Right cardiac atrium (tissue), 5 donors: ENCODE results near the gene PPP1R10. TPM values are rescaled to one million over a fixed set of nuclear protein-coding genes. Genes with fewer than 3 reads are reported as not detected.

Experiments
- ATAC-seq, 2 donors: fragments of 200-7000 bp; cut with Tn5 transposase; one replicate each; pipeline versions ENCODE4 v1.8.0 to v1.9.1; 2020; ENCODE audit warnings: moderate library complexity in 2 of 2, mild to moderate bottlenecking in 1 of 2
- DNase-seq, 3 donors: peaks; one replicate each; pipeline ENCODE4 v3.0.0-alpha.2; 2020
- H3K27ac ChIP-seq: one replicate; pipeline ENCODE4 v1.5.1; 2013; ENCODE audit warnings: mild to moderate bottlenecking, low read length, control low read depth, moderate library complexity
- H3K27me3 ChIP-seq: one replicate; pipeline ENCODE4 v1.6.1; 2013; ENCODE audit not compliant: control insufficient read depth, insufficient read depth
- H3K4me1 ChIP-seq: one replicate; pipeline ENCODE4 v1.6.1; 2013; ENCODE audit warnings: low read length; ENCODE audit not compliant: control insufficient read depth, insufficient read depth
- H3K4me3 ChIP-seq: one replicate; pipeline ENCODE4 v1.5.1; 2013; ENCODE audit warnings: low read length, control low read depth
- H3K9me3 ChIP-seq: one replicate; pipeline ENCODE4 v1.6.1; 2013; ENCODE audit warnings: low read length; ENCODE audit not compliant: control insufficient read depth
- WGBS: extraction: QIAGEN DNeasy Blood & Tissue Kit; methylation state at CpG from one replicate; pipeline ENCODE4 v1.1.7; 2013; 5-methylcytosine and 5-hydroxymethylcytosine counted together
- intact Hi-C, 4 donors: fragments of 100-400 bp; cut with DNase I; formaldehyde crosslinking; loops; one replicate each; pipeline versions ENCODE4 v1.11.0 to v1.14.0; 2022 to 2023
- polyA plus RNA-seq: library from polyadenylated mRNA; stranded (reverse); fragments of 200-250 nt; gene quantifications from one replicate; pipeline ENCODE4 v1.2.3, GENCODE V29; 2013
- total RNA-seq, 4 donors: library from RNA; stranded (reverse); fragmentation: NEBNext Ultra II Directional; extraction: Animal tissue kit (Norgen Biotek cat#: 25700); gene quantifications; one replicate each; pipeline ENCODE4 v1.2.1, GENCODE V29; 2021
- donor health status: healthy with polysubstance abuse.
- donor health status: DM: no; HTN: yes; CAD: no.
- donor health status: DM: no; HTN: no; CAD: no.
- donor health status: DM: no; HTN: yes; CAD: no; lungs with severe emphysema.
- donor health status: DM: yes; HTN: yes; CAD: no.

The PPP1R10 gene
- total and polyA plus RNA-seq, 5 donors, result 16.0 to 46.6 (median 40.7) TPM

GRCh38 chr6:30647242-30648116 is 30.4 kb upstream of the PPP1R10 start:
- peak; percentile 79 to 91 (median 91) for DNase-seq
- H3K27me3 ChIP-seq, result no peaks in the 10 kb centered on the region
- no peaks in the 10 kb centered on the region for H3K4me1 ChIP-seq
- H3K9me3 ChIP-seq, result no peaks in the 10 kb centered on the region
- under 1% methylated on average over 78 of the region's 78 CpGs for WGBS
- ATAC-seq, result peak; percentile 86 to 87
- intact Hi-C loops, result no loop called here
- peak overlapping the region; percentile 73 for H3K4me3 ChIP-seq
- peak overlapping the region; percentile 81 for H3K27ac ChIP-seq

GRCh38 chr6:30646450-30647241 is 29.6 kb upstream of the PPP1R10 start, which contains the start of gene C6orf136:
Gene C6orf136 (plus strand): TSS chr6:30647133. CDS start chr6:30647232, 99 bp downstream.
- no peaks in the 10 kb centered on the region for H3K27me3 ChIP-seq
- DNase-seq, result peak; percentile 96 to 98 (median 98)
- peak within 1 kb of the TSS; percentile 81 for H3K27ac ChIP-seq
- 10% methylated on average over 37 of the region's 37 CpGs for WGBS
- H3K4me3 ChIP-seq, result peak within 1 kb of the TSS; percentile 73
- H3K9me3 ChIP-seq, result no peaks in the 10 kb centered on the region
- peak; percentile 91 to 92 for ATAC-seq
- no peaks in the 10 kb centered on the region for H3K4me1 ChIP-seq
- intact Hi-C loops, result no loop called here

GRCh38 chr6:30645989-30646388 is 28.9 kb upstream of the PPP1R10 start:
- H3K4me1 ChIP-seq, result no peaks in the 10 kb centered on the region
- DNase-seq (no peak), ATAC-seq (no peak)
- H3K27me3 ChIP-seq, result no peaks in the 10 kb centered on the region
- intact Hi-C loops, result no loop called here
- H3K9me3 ChIP-seq, result no peaks in the 10 kb centered on the region
- WGBS, result 71% methylated on average over 1 of the region's 1 CpG
- no peak overlapping the region for H3K4me3 ChIP-seq
- no peak overlapping the region for H3K27ac ChIP-seq

- H3K9me3 ChIP-seq, result no peaks in the 10 kb centered on the region
These were observed 27.7 kb upstream of the PPP1R10 start for GRCh38 chr6:30644769-30645168.

GRCh38 chr6:30643656-30644055 is 26.6 kb upstream of the PPP1R10 start:
- no peak for ATAC-seq
- intact Hi-C loops, result no loop called here
- Histone ChIP-seq H3K27ac (no peak overlapping the region), H3K27me3 (no peaks in the 10 kb centered on the region), H3K9me3 (no peaks in the 10 kb centered on the region), H3K4me3 (no peak overlapping the region), H3K4me1 (no peaks in the 10 kb centered on the region)
- DNase-seq, result no peak
- 100% methylated on average over 2 of the region's 2 CpGs for WGBS

More at GRCh38 chr6:30644769-30645168, 27.7 kb upstream of the PPP1R10 start:
- Histone ChIP-seq H3K4me1 (no peaks in the 10 kb centered on the region), H3K4me3 (no peak overlapping the region), H3K27ac (no peak overlapping the region), H3K27me3 (no peaks in the 10 kb centered on the region)
- ATAC-seq (no peak), DNase-seq (no peak)
- WGBS, result 82% methylated on average over 5 of the region's 5 CpGs
- intact Hi-C loops, result no loop called here

GRCh38 chr6:30641048-30641447 is 24.0 kb upstream of the PPP1R10 start:
- Histone ChIP-seq H3K27me3 (no peaks in the 10 kb centered on the region), H3K9me3 (no peaks in the 10 kb centered on the region), H3K27ac (no peak overlapping the region), H3K4me1 (no peaks in the 10 kb centered on the region), H3K4me3 (no peak overlapping the region)
- intact Hi-C loops, result no loop called here
- 86% methylated on average over 1 of the region's 1 CpG for WGBS
- DNase-seq (no peak), ATAC-seq (no peak)

- no peaks in the 10 kb centered on the region for H3K27me3 ChIP-seq
- no peak for DNase-seq
- H3K9me3 ChIP-seq, result no peaks in the 10 kb centered on the region
- WGBS, result 81% methylated on average over 10 of the region's 10 CpGs
- no peak overlapping the region for H3K27ac ChIP-seq
- no peak for ATAC-seq
- H3K4me1 ChIP-seq, result no peaks in the 10 kb centered on the region
- no peak overlapping the region for H3K4me3 ChIP-seq
- intact Hi-C loops, result no loop called here
These were observed 23.4 kb upstream of the PPP1R10 start for GRCh38 chr6:30640481-30640880.

GRCh38 chr6:30635834-30636233 is 18.8 kb upstream of the PPP1R10 start:
- no peak overlapping the region for H3K4me3 ChIP-seq
- DNase-seq, result no peak
- no peaks in the 10 kb centered on the region for H3K4me1 ChIP-seq
- intact Hi-C loops, result no loop called here
- no peaks in the 10 kb centered on the region for H3K27me3 ChIP-seq
- 99% methylated on average over 3 of the region's 3 CpGs for WGBS
- no peak for ATAC-seq
- H3K27ac ChIP-seq, result no peak overlapping the region
- H3K9me3 ChIP-seq, result no peaks in the 10 kb centered on the region

GRCh38 chr6:30626484-30627366 is 9.7 kb upstream of the PPP1R10 start, which contains the start of gene ATAT1:
Gene ATAT1 (plus strand): TSS chr6:30626874.
- H3K27ac ChIP-seq, result peak within 1 kb of the TSS; percentile 85
- H3K4me3 ChIP-seq, result peak within 1 kb of the TSS; percentile 45
- H3K9me3 ChIP-seq, result no peaks in the 10 kb centered on the region
- intact Hi-C loops, result no loop called here
- no peaks in the 10 kb centered on the region for H3K4me1 ChIP-seq
- ATAC-seq, result peak; percentile 96
- H3K27me3 ChIP-seq, result no peaks in the 10 kb centered on the region
- 3% methylated on average over 36 of the region's 36 CpGs for WGBS
- peak; percentile 91 to 97 (median 96) for DNase-seq

- Histone ChIP-seq H3K27me3 (no peaks in the 10 kb centered on the region), H3K27ac (no peak overlapping the region), H3K9me3 (no peaks in the 10 kb centered on the region), H3K4me1 (no peaks in the 10 kb centered on the region), H3K4me3 (no peak overlapping the region)
- no peak for DNase-seq
- ATAC-seq, result no peak
- 96% methylated on average over 8 of the region's 8 CpGs for WGBS
- intact Hi-C loops, result no loop called here
These were observed 8.5 kb upstream of the PPP1R10 start for GRCh38 chr6:30625511-30625910.
